Neural progenitor cell (in vitro differentiated cells): ENCODE results near the gene OXT. TPM values are rescaled to one million over a fixed set of nuclear protein-coding genes. Genes with fewer than 3 reads are reported as not detected.
"Not testable (repeated sequence)": the region's sequence is repeated elsewhere in the genome, so short reads cannot be mapped to it uniquely, and the experiment has no call there.

Experiments
- DNase-seq: peaks from one replicate; pipeline ENCODE4 v3.0.0-alpha.2; 2016; ENCODE audit warnings: low spot score
- H2AFZ ChIP-seq: fragments of 200-600 bp; sonication (generic); replicated peaks from 2 replicates; pipeline ENCODE4 v1.6.1; 2016; ENCODE audit warnings: antibody characterized with exemption
- H3F3A ChIP-seq: fragments of 200-600 bp; sonication (generic); 2 replicates; pipeline ENCODE4 v1.6.1; 2016; ENCODE audit warnings: antibody characterized with exemption, low read depth
- H3K27ac ChIP-seq: fragments of 200-600 bp; sonication (generic); 2 replicates; pipeline ENCODE4 v1.5.1; 2016; ENCODE audit warnings: mild to moderate bottlenecking
- H3K27me3 ChIP-seq: fragments of 200-600 bp; sonication (generic); 2 replicates; pipeline ENCODE4 v1.6.1; 2016; ENCODE audit warnings: mild to moderate bottlenecking, moderate library complexity
- H3K36me3 ChIP-seq: fragments of 200-600 bp; sonication (generic); 2 replicates; pipeline ENCODE4 v1.5.1; 2016
- H3K4me1 ChIP-seq: fragments of 200-600 bp; sonication (generic); 2 replicates; pipeline ENCODE4 v1.6.1; 2016; ENCODE audit warnings: mixed run types
- H3K4me2 ChIP-seq: fragments of 200-600 bp; sonication (generic); 2 replicates; pipeline ENCODE4 v1.6.1; 2016
- H3K4me3 ChIP-seq: fragments of 200-600 bp; sonication (generic); 2 replicates; pipeline ENCODE4 v1.5.1; 2016
- H3K79me2 ChIP-seq: fragments of 200-600 bp; sonication (generic); 2 replicates; pipeline ENCODE4 v1.6.1; 2016; ENCODE audit warnings: low read depth
- H3K9ac ChIP-seq: fragments of 200-600 bp; sonication (generic); 2 replicates; pipeline ENCODE4 v1.6.1; 2016
- H3K9me3 ChIP-seq: fragments of 200-600 bp; sonication (generic); 2 replicates; pipeline ENCODE4 v1.5.1; 2016; ENCODE audit warnings: low read depth
- H4K20me1 ChIP-seq: fragments of 200-600 bp; sonication (generic); 2 replicates; pipeline ENCODE4 v1.6.1; 2016; ENCODE audit warnings: low read depth
- H3K27ac Mint-ChIP-seq: 3 replicates; pipeline ENCODE4 v1.8.0; 2021; ENCODE audit warnings: mixed read lengths
- H3K27me3 Mint-ChIP-seq: 2 replicates; pipeline ENCODE4 v1.8.0; 2022; ENCODE audit warnings: low read depth, mild to moderate bottlenecking, inconsistent platforms, moderate library complexity, mixed read lengths; ENCODE audit not compliant: insufficient read depth
- H3K36me3 Mint-ChIP-seq: 3 replicates; pipeline ENCODE4 v1.8.0; 2021; ENCODE audit warnings: mixed read lengths
- H3K4me1 Mint-ChIP-seq: 3 replicates; pipeline ENCODE4 v1.8.0; 2021; ENCODE audit warnings: mixed read lengths
- H3K4me3 Mint-ChIP-seq: 3 replicates; pipeline ENCODE4 v1.8.0; 2021; ENCODE audit warnings: mild to moderate bottlenecking, moderate library complexity, mixed read lengths
- H3K9me3 Mint-ChIP-seq: 3 replicates; pipeline ENCODE4 v1.8.0; 2020; ENCODE audit warnings: mixed read lengths
- EZH2 ChIP-seq: fragments of 200-600 bp; sonication (generic); IDR thresholded peaks from 2 replicates; pipeline ENCODE4 v1.6.1; 2017; ENCODE audit warnings: antibody characterized with exemption, mild to moderate bottlenecking, moderate library complexity
- EZH2phosphoT487 ChIP-seq: fragments of 200-600 bp; sonication (generic); IDR thresholded peaks from 2 replicates; pipeline ENCODE4 v1.6.1; 2017; ENCODE audit warnings: antibody characterized with exemption
- total RNA-seq: library from RNA; depleted of rRNA; stranded (reverse); fragments of >200 nt; gene quantifications from 2 replicates; pipeline ENCODE4 v1.2.3, GENCODE V29; 2015; ENCODE audit warnings: low replicate concordance
- TF ChIP-seq, protein P1 (sequence below): fragments of 200-600 bp; sonication (generic); IDR thresholded peaks from 2 replicates; pipeline ENCODE4 v1.5.1; 2017; ENCODE audit warnings: antibody characterized with exemption, mild to moderate bottlenecking

Gene OXT
- total RNA-seq, 1 donor from 2014 or later, result not detected

DNA sequence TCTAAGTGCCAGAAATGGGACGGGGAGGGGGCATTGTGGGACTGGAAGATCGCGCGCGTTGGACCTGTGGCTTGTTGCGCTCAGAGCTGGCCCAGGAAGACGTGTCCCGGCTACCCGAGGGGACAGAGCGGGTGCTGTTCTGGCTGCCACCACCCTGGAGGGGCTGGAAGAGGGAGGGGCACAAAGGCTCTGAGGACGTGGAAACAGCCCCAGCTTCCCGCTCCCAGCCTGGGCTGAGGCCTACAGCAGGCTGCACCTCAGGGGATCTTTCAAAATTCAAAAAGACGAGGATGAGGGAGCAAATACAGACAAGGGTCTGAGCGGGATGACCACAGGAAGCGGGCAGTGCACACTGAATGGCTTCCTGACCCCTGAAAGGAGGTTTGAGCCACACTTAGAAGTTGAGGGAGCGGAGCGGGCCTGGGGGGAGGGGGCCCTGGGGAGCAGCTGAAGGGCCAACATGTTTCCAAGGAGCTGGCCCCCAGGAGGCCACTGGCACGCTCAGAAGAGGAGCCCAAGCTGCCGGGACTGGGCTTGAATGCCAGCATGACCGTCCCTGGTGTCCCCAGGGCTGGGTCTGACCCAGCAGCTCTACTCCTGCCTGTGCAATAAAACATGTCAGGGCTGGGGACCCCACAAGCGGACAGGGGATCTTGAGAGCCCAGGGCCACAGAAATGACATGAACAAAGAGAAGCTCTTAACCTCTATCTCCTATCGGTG lies 1.3 kb downstream of the OXT start:
- Histone ChIP-seq H3K4me3 (peak overlapping the region; percentile 39), H3K27ac (no peak overlapping the region), H2AFZ (peak overlapping the region; percentile 98), H3K4me1 (no peaks in the 10 kb centered on the region), H3K4me2 (peak overlapping the region; percentile 66), H3K27me3 (peaks cover 51% of the 10 kb centered on the region), H3K9me3 (no peaks in the 10 kb centered on the region), H3F3A (no peaks in the 10 kb centered on the region), H3K36me3 (no peaks in the 10 kb centered on the region), H3K9ac (no peak overlapping the region), H4K20me1 (no peaks in the 10 kb centered on the region), H3K79me2 (no peaks in the 10 kb centered on the region)
- Mint-ChIP-seq H3K4me1 (peaks cover 12% of the 10 kb centered on the region), H3K27me3 (peaks cover 16% of the 10 kb centered on the region), H3K27ac (peak overlapping the region; percentile 81), H3K9me3 (peaks cover 2% of the 10 kb centered on the region), H3K4me3 (peak overlapping the region; percentile 46), H3K36me3 (no peaks in the 10 kb centered on the region)
- no peak for DNase-seq
- TF ChIP-seq, protein P1, sequence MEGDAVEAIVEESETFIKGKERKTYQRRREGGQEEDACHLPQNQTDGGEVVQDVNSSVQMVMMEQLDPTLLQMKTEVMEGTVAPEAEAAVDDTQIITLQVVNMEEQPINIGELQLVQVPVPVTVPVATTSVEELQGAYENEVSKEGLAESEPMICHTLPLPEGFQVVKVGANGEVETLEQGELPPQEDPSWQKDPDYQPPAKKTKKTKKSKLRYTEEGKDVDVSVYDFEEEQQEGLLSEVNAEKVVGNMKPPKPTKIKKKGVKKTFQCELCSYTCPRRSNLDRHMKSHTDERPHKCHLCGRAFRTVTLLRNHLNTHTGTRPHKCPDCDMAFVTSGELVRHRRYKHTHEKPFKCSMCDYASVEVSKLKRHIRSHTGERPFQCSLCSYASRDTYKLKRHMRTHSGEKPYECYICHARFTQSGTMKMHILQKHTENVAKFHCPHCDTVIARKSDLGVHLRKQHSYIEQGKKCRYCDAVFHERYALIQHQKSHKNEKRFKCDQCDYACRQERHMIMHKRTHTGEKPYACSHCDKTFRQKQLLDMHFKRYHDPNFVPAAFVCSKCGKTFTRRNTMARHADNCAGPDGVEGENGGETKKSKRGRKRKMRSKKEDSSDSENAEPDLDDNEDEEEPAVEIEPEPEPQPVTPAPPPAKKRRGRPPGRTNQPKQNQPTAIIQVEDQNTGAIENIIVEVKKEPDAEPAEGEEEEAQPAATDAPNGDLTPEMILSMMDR, result no peak
- no peak for TF ChIP-seq EZH2
- TF ChIP-seq EZH2phosphoT487, result no peak

DNA sequence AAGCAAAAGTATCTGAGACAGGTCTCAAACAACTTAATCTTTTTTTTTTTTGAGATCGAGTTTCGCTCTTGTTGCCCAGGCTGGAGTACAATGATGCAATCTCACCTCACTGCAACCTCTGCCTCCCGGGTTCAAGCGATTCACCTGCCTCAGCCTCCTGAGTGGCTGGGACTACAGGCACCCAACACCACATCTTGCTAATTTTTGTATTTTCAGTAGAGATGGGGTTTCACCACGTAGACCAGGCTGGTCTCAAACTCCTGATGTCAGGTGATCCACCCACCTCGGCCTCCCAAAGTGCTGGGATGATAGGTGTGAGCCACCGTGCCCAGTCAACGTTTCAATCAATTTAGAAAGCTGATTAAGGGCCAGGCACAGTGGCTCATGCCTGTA lies 1.8 kb downstream of the OXT start:
- not testable (repeated sequence) for H3K9me3 ChIP-seq, H3K36me3 Mint-ChIP-seq, H3K4me2 ChIP-seq, H3K27ac Mint-ChIP-seq, H3K4me3 Mint-ChIP-seq, H3K9me3 Mint-ChIP-seq, H3K4me1 Mint-ChIP-seq, H3K79me2 ChIP-seq, H3K36me3 ChIP-seq, H2AFZ ChIP-seq, H3K4me3 ChIP-seq, H3K4me1 ChIP-seq, H3K27ac ChIP-seq, DNase-seq, H3F3A ChIP-seq, H3K9ac ChIP-seq, H4K20me1 ChIP-seq
- peaks cover 56% of the 10 kb centered on the region for H3K27me3 ChIP-seq
- H3K27me3 Mint-ChIP-seq, result peaks cover 16% of the 10 kb centered on the region

DNA sequence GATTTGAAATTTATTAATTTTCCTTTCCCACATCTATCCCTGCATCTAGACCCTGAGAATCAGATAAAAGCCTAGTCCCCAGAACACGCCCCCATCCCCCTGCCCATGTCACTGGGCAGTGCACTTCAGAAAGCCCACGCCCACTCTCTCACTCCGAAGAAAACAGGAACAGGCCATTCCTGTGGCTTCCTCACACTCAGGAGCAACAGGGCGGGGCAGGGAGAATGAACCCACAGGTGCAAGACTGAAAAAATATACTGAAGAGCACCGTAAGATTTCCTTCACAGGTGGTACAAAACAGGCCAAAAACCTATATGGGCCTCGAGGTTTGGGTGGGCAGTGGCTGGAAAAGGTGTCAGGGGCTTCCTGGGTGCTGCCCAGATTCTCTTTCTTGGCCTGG lies 3.4 kb downstream of the OXT start:
- DNase-seq, result no peak
- Mint-ChIP-seq H3K27me3 (peaks cover 13% of the 10 kb centered on the region), H3K4me1 (peaks cover 9% of the 10 kb centered on the region), H3K36me3 (no peaks in the 10 kb centered on the region), H3K4me3 (no peak overlapping the region), H3K27ac (no peak overlapping the region), H3K9me3 (peaks cover 2% of the 10 kb centered on the region)
- no peaks in the 10 kb centered on the region for H3K36me3 ChIP-seq
- no peaks in the 10 kb centered on the region for H3K4me1 ChIP-seq
- no peaks in the 10 kb centered on the region for H3K79me2 ChIP-seq
- H3K4me2 ChIP-seq, result no peak overlapping the region
- peaks cover 67% of the 10 kb centered on the region for H3K27me3 ChIP-seq
- no peaks in the 10 kb centered on the region for H4K20me1 ChIP-seq
- H3F3A ChIP-seq, result no peaks in the 10 kb centered on the region
- TF ChIP-seq, protein P1, result no peak
- TF ChIP-seq EZH2phosphoT487 (no peak), EZH2 (no peak)
- H3K27ac ChIP-seq, result no peak overlapping the region
- H3K9me3 ChIP-seq, result no peaks in the 10 kb centered on the region
- H3K9ac ChIP-seq, result no peak overlapping the region
- H3K4me3 ChIP-seq, result no peak overlapping the region
- no peak overlapping the region for H2AFZ ChIP-seq

DNA sequence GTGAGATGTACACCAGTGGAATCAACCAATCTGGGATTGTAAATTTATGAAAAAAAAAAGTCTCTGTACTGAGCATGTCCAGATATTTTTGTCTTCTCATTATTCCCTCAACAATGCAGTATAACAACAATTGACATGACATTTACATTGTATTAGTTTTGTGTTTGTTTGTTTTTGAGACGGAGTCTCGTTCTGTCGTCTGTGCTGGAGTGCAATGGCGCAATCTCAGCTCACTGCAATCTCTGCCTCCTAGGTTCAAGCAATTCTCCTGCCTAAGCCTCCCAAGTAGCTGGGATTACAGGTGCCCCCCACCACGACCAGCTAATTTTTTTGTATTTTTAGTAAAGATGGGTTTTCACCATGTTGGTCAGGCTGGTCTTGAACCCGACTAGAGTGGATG lies 3.9 kb downstream of the OXT start:
- not testable (repeated sequence) for H3K27ac Mint-ChIP-seq
- H3K27me3 ChIP-seq, result peaks cover 71% of the 10 kb centered on the region

More for the DNA sequence above, 3.9 kb downstream of the OXT start:
- H4K20me1 ChIP-seq, H3K36me3 Mint-ChIP-seq, H3K27ac ChIP-seq, H3F3A ChIP-seq, H3K79me2 ChIP-seq, H3K4me1 Mint-ChIP-seq, H2AFZ ChIP-seq, H3K9ac ChIP-seq, H3K36me3 ChIP-seq, H3K9me3 Mint-ChIP-seq, H3K4me2 ChIP-seq, H3K4me3 ChIP-seq, H3K4me1 ChIP-seq, DNase-seq, H3K9me3 ChIP-seq, H3K4me3 Mint-ChIP-seq: not testable (repeated sequence)
- peaks cover 17% of the 10 kb centered on the region for H3K27me3 Mint-ChIP-seq
